Urothelium cell line (cell line): ENCODE measurements around the gene MMP24.
"Not testable (repeated sequence)": the region's sequence is repeated elsewhere in the genome, so short reads cannot be mapped to it uniquely, and the experiment has no call there.

ENCODE experiments used
- DNase-seq: peaks from one replicate; pipeline ENCODE4 v3.0.0; 2011; ENCODE audit warnings: low spot score, mixed read lengths
- FAIRE-seq: peaks from 2 replicates; lab custom pipeline; 2011; peaks lifted over from hg19 to GRCh38; lab: Jason Lieb, UNC

MMP24 gene

GRCh38 chr20:35305682-35306556, 79.4 kb downstream of the MMP24 start:
- DNase-seq (peak; percentile 98), FAIRE-seq (peak; percentile 37)

- DNase-seq (peak; percentile 51), FAIRE-seq (peak; percentile 20)
These were observed 80.5 kb downstream of the MMP24 start for GRCh38 chr20:35306931-35307517.

- peak; percentile 78 for DNase-seq
- FAIRE-seq: peak; percentile 77
These were observed 81.5 kb downstream of the MMP24 start for GRCh38 chr20:35307666-35308653.

- DNase-seq (no peak), FAIRE-seq (no peak)
These were observed 84.9 kb downstream of the MMP24 start for GRCh38 chr20:35311409-35311808.

GRCh38 chr20:35311822-35312221, 85.3 kb downstream of the MMP24 start:
- DNase-seq (no peak), FAIRE-seq (no peak)

GRCh38 chr20:35312318-35312717, 85.8 kb downstream of the MMP24 start:
- FAIRE-seq: peak; percentile 81

GRCh38 chr20:35314816-35315631, 88.5 kb downstream of the MMP24 start:
- FAIRE-seq: no peak
- DNase-seq: no peak

More at GRCh38 chr20:35312318-35312717, 85.8 kb downstream of the MMP24 start:
- DNase-seq: peak; percentile 78

- not testable (repeated sequence) for DNase-seq, FAIRE-seq
These were observed 89.1 kb downstream of the MMP24 start for GRCh38 chr20:35315632-35316020.

GRCh38 chr20:35316086-35316485, 89.6 kb downstream of the MMP24 start:
- FAIRE-seq: no peak
- no peak for DNase-seq

GRCh38 chr20:35317416-35318210, 91.1 kb downstream of the MMP24 start:
- DNase-seq: no peak
- peak; percentile 17 for FAIRE-seq

- peak; percentile 96 for FAIRE-seq
- peak; percentile 86 for DNase-seq
These were observed 92.1 kb downstream of the MMP24 start for GRCh38 chr20:35318502-35319157.

GRCh38 chr20:35319192-35319870, 92.8 kb downstream of the MMP24 start:
- no peak for FAIRE-seq
- DNase-seq: peak; percentile 60

- FAIRE-seq (no peak), DNase-seq (peak; percentile 55)
These were observed 93.3 kb downstream of the MMP24 start for GRCh38 chr20:35319871-35320197.

- DNase-seq: peak; percentile 78
- FAIRE-seq: no peak
These were observed 94.1 kb downstream of the MMP24 start for GRCh38 chr20:35320396-35321126.

GRCh38 chr20:35325401-35325800, 98.9 kb downstream of the MMP24 start:
- DNase-seq (no peak), FAIRE-seq (no peak)

GRCh38 chr20:35326021-35326739, 99.7 kb downstream of the MMP24 start:
- FAIRE-seq (no peak), DNase-seq (no peak)
